Cardiac fibroblast (primary cell): ENCODE results near the gene EIF1AD.
A peak's percentile ranks its signal among the peaks of the same experiment; 100 is the strongest.

Experiments used
- DNase-seq, 2 donors: peaks; one replicate each; pipeline versions ENCODE4 v3.0.0 to v3.0.0-alpha.2; 2010; ENCODE audit warnings: low read depth in 2 of 2
- H3K4me3 ChIP-seq, 2 donors: replicated peaks in 1 of 2; 1 replicate in 1 of 2; 2 replicates in 1 of 2; pipeline ENCODE4 v1.5.1; 2011; ENCODE audit warnings: low read depth in 2 of 2, low read length in 2 of 2, mild to moderate bottlenecking in 2 of 2, moderate library complexity in 1 of 2
- CTCF ChIP-seq: IDR thresholded peaks from one replicate; pipeline ENCODE4 v1.5.1; 2011; ENCODE audit warnings: low read depth, mild to moderate bottlenecking, low read length, inconsistent platforms

The EIF1AD gene

DNA sequence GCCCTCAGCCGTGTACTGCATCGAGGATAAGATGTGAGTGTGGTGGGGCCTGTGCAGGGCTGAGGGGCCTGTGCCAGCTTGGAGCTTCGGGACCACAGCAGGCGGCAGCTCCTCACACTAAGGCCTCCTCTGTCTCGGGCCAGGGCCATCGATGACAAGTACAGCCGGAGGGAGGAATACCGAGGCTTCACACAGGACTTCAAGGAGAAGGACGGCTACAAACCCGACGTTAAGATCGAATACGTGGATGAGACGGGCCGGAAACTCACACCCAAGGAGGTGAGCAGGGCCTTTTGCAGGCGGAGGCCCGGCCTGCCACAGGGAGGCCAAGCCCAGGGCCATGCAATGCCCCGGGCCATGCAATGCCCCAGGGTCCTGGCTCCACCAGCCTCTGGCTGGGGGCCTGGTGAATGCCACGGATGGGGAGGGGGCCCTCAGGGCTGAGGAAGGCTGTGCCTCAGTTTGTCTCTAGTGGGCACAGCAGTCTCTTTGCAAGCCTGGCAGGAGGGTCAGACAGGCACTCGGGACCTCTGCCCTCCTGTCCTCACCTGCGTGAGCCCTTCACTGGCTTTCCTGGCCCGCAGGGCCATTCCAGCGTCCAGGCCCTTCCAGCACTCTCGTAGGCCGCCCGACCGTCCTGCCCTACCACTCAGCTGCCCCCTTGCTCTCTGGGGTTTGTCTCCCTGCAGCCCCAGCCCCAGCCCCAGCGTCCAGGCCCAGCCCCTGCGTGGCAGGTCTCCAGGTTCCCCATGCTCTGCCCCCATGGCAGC, 24.2 kb downstream of the EIF1AD start:
- no peak for DNase-seq
- no peak for TF ChIP-seq CTCF
- no peak overlapping the region for H3K4me3 ChIP-seq

GRCh38 chr11:65976216-65977176, 25.5 kb downstream of the EIF1AD start:
- DNase-seq, result no peak
- no peak overlapping the region for H3K4me3 ChIP-seq
- no peak for TF ChIP-seq CTCF

GRCh38 chr11:65975771-65976170, 26.2 kb downstream of the EIF1AD start:
- H3K4me3 ChIP-seq, result no peak overlapping the region
- DNase-seq, result no peak
- TF ChIP-seq CTCF, result no peak

DNA sequence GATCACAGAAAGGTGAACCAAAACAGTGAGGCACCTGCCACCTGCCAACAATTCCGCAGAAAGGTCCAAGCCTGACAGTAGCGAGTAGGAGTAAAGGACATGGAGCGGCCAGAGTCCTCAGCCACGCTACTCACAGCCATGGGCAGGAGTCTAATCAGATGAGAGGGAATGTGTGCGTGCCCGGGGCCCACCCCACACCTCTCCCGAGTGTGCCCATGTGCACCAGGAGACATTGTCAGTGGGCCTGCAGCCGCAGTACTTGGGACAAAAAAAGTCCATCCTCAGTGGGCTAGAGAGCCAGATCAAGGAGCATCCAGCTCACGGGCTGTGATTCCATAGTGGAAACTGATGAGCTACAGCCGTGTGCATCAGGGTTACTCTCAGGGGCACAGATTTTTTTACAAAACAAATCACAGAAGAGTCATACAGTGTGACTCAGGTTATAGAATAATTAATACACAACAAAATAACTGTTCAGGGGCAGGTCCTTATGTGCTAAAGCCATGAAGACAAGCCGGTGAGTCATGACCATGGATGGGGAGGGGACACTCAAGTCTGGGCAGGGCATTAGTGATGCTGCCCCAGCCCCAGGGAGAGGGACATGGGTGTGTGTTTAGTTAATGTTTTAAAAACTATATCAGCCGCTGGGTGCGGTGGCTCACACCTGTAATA, 28.4 kb downstream of the EIF1AD start:
- peak in 1 of 2 donors; percentile 53 for DNase-seq
- H3K4me3 ChIP-seq, result no peak overlapping the region
- no peak for TF ChIP-seq CTCF

DNA sequence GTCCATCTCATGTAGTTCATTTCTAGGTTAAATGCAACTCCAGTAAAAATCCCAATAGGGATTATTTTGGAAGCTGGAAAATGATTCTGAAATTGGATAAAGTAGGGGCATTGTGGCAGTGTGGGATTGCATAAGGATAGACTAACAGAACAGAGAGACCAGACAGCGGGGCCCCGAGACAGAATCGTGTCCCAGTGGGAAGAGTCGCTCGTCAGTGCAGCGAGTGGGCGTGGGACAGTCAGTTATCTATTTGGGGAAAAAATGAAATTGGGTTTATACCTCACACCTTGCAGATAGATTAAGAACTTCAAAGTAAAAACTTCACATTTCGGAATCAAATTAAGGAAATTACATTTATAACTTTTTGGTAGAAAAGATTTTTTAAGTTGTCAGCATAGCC, 29.8 kb downstream of the EIF1AD start:
- no peak for DNase-seq
- no peak for TF ChIP-seq CTCF
- H3K4me3 ChIP-seq, result no peak overlapping the region

DNA sequence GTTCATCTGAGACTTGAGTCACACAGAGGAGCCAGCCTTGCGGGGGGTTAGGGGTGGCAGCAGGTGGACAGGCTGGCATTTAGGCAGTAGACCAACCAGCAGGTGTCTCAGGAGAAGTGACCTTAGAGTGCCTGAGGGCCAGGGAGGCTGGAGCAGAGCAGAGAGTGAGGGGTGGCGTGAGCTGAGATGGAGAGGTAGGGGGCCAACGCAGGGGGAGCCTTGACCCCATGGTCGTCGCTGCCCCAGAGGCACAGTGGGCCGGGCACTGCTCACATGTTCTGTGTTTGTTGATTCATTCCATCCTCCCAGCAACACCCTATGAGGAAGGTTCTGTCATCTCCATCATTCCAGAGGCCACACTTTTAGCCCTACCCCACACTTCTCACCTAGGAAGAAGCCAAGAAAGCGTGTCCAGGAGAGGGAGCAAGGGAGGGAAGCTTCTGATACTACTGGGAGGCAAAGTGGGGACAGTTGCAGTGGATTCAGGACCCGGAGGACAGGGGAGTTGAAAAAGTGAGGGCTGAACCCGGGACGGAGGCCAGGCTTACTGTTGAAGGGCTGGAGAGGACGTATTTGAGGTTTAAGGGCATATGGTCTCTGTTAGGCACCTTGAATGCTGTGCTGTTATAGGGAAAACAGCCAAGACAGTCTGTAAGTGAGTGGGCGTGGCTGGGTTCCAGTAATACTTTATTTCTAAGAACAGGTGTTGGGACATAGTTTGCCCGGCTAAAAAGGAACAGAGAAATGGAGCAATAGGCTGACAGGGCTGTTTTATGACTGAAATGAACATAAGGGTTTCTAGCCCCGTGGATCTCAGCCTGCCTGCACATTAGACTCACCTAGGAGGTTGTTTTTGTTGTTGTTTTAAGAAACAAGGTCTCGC, 33.1 kb downstream of the EIF1AD start:
- TF ChIP-seq CTCF, result no peak

More for the DNA sequence above, 33.1 kb downstream of the EIF1AD start:
- H3K4me3 ChIP-seq, result no peak overlapping the region
- no peak for DNase-seq
